Trophoblast cell (in vitro differentiated cells and primary cell): Measurements from ENCODE around the gene GIGYF2.

Experiments used
- DNase-seq, 2 donors: peaks; one replicate each; pipeline ENCODE4 v3.0.0-alpha.2; 2016
- H2AFZ ChIP-seq: 2 replicates; pipeline ENCODE4 v1.6.1; 2013; ENCODE audit warnings: low read length, moderate library complexity, mild to moderate bottlenecking; ENCODE audit not compliant: insufficient read depth, poor library complexity
- H2AK5ac ChIP-seq: 2 replicates; pipeline ENCODE4 v1.6.1; 2013; ENCODE audit warnings: mild to moderate bottlenecking, low read length
- H2BK120ac ChIP-seq: 2 replicates; pipeline ENCODE4 v1.6.1; 2013; ENCODE audit warnings: low read length, mild to moderate bottlenecking, moderate library complexity; ENCODE audit not compliant: insufficient read depth, poor library complexity
- H2BK12ac ChIP-seq: 2 replicates; pipeline ENCODE4 v1.6.1; 2013; ENCODE audit warnings: mild to moderate bottlenecking, low read length, moderate library complexity
- H2BK5ac ChIP-seq: 2 replicates; pipeline ENCODE4 v1.6.1; 2013; ENCODE audit warnings: low read length, low read depth, moderate library complexity, mild to moderate bottlenecking; ENCODE audit not compliant: poor library complexity
- H3K14ac ChIP-seq: 2 replicates; pipeline ENCODE4 v1.6.1; 2013; ENCODE audit warnings: mild to moderate bottlenecking, low read length
- H3K18ac ChIP-seq: 2 replicates; pipeline ENCODE4 v1.6.1; 2013; ENCODE audit warnings: mild to moderate bottlenecking, low read length
- H3K23ac ChIP-seq: 2 replicates; pipeline ENCODE4 v1.6.1; 2013; ENCODE audit warnings: low read length
- H3K27ac ChIP-seq: 2 replicates; pipeline ENCODE4 v1.5.1; 2013; ENCODE audit warnings: low read depth, mild to moderate bottlenecking, inconsistent platforms, low read length, moderate library complexity
- H3K27me3 ChIP-seq: 2 replicates; pipeline ENCODE4 v1.6.1; 2013; ENCODE audit warnings: inconsistent platforms, mild to moderate bottlenecking, low read length, moderate library complexity; ENCODE audit not compliant: insufficient read depth
- H3K36me3 ChIP-seq, 2 experiments: 1 replicate in 1 of 2; 2 replicates in 1 of 2; pipeline ENCODE4 v1.6.1; 2013; ENCODE audit warnings: low read length in 2 of 2, mild to moderate bottlenecking in 2 of 2, moderate library complexity in 1 of 2; ENCODE audit not compliant: insufficient read depth in 2 of 2, control insufficient read depth in 1 of 2
- H3K4ac ChIP-seq: 2 replicates; pipeline ENCODE4 v1.6.1; 2013; ENCODE audit warnings: low read depth, mild to moderate bottlenecking, low read length, moderate library complexity
- H3K4me1 ChIP-seq, 2 experiments: 1 replicate in 1 of 2; 2 replicates in 1 of 2; pipeline ENCODE4 v1.6.1; 2013; ENCODE audit warnings: low read length in 2 of 2, mild to moderate bottlenecking in 2 of 2, moderate library complexity in 1 of 2; ENCODE audit not compliant: insufficient read depth in 2 of 2, control insufficient read depth in 1 of 2
- H3K4me2 ChIP-seq: 2 replicates; pipeline ENCODE4 v1.6.1; 2013; ENCODE audit warnings: inconsistent platforms, mild to moderate bottlenecking, low read length, moderate library complexity
- H3K4me3 ChIP-seq: 2 replicates; pipeline ENCODE4 v1.5.1; 2013; ENCODE audit warnings: mild to moderate bottlenecking, low read depth, low read length, inconsistent platforms
- H3K79me1 ChIP-seq: one replicate; pipeline ENCODE4 v1.6.1; 2013; ENCODE audit warnings: low read length
- H3K79me2 ChIP-seq: 2 replicates; pipeline ENCODE4 v1.6.1; 2013; ENCODE audit warnings: low read length, mild to moderate bottlenecking; ENCODE audit not compliant: control insufficient read depth, insufficient read depth, poor library complexity
- H3K9ac ChIP-seq: 2 replicates; pipeline ENCODE4 v1.6.1; 2013; ENCODE audit warnings: mild to moderate bottlenecking, low read length
- H3K9me3 ChIP-seq: 2 replicates; pipeline ENCODE4 v1.6.1; 2013; ENCODE audit warnings: low read depth, mild to moderate bottlenecking, control low read depth, inconsistent platforms, low read length; ENCODE audit not compliant: insufficient read depth
- H4K12ac ChIP-seq: 2 replicates; pipeline ENCODE4 v1.6.1; 2013; ENCODE audit warnings: low read depth, mild to moderate bottlenecking, low read length, moderate library complexity
- H4K8ac ChIP-seq: 2 replicates; pipeline ENCODE4 v1.6.1; 2013; ENCODE audit warnings: low read depth, mild to moderate bottlenecking, low read length, moderate library complexity
- H4K91ac ChIP-seq: one replicate; pipeline ENCODE4 v1.6.1; 2013; ENCODE audit warnings: low read depth, mild to moderate bottlenecking, low read length, moderate library complexity
- WGBS: extraction: QIAGEN DNeasy Blood & Tissue Kit; methylation state at CpG from one replicate; pipeline ENCODE4 v1.1.7; 2013; ENCODE audit warnings: missing lambda C conversion rate; ENCODE audit not compliant: insufficient read length, insufficient coverage; ENCODE audit errors: extremely low coverage; 5-methylcytosine and 5-hydroxymethylcytosine counted together

Gene GIGYF2

DNA sequence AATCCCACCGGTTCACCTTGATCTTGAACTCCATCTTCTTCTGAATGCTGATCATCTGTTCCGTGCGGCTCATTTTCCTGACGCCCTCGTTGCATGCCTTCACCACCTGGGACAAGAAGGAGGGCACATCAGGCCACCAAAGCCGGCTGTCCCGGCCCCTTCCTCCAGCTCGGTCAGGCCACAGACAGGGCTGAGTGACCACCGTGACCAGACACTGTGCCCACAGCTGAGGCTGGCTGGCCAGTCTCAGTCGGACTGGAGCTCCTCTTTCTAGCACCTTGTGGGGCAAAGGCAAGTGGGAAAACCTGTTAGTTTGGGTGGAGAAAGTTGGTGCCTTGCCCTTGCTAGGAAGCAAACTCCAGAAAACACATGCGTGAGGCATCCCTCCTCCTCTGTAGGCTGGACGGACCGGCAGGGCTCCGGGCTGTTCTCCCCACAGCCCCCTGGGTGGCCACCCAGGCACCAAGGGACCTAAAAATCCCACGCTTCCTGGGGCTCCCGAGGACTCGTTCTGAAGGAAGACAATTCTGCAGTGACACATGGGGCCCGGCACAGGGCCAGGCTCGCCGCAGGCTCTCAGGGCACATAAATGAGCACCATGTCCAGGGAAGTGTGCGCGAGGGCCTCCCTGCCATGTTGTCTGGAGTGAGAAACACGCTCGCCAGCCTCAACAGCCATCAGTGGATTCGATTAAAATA is 188.3 kb downstream of the GIGYF2 start:
- Histone ChIP-seq H2BK5ac (no peak overlapping the region), H2BK12ac (no peak overlapping the region), H4K8ac (no peak overlapping the region), H4K12ac (no peak overlapping the region), H3K23ac (no peak overlapping the region), H2AK5ac (no peak overlapping the region), H3K18ac (no peak overlapping the region), H3K27me3 (no peaks in the 10 kb centered on the region), H3K14ac (no peak overlapping the region), H3K9me3 (peaks cover 8% of the 10 kb centered on the region), H2AFZ (no peak overlapping the region), H3K27ac (no peak overlapping the region), H3K79me1 (no peaks in the 10 kb centered on the region), H3K4me2 (no peak overlapping the region), H3K4ac (no peak overlapping the region), H4K91ac (no peak overlapping the region), H3K79me2 (no peaks in the 10 kb centered on the region), H3K4me3 (no peak overlapping the region), H3K9ac (no peak overlapping the region), H2BK120ac (no peak overlapping the region), H3K36me3 (no peaks in the 10 kb centered on the region), H3K4me1 (peaks cover 0 to 3% of the 10 kb centered on the region in 2 experiments)
- DNase-seq, result peak in 1 of 2 donors; percentile 60
- no CpG with 5 or more reads among the region's 25 CpGs for WGBS

DNA sequence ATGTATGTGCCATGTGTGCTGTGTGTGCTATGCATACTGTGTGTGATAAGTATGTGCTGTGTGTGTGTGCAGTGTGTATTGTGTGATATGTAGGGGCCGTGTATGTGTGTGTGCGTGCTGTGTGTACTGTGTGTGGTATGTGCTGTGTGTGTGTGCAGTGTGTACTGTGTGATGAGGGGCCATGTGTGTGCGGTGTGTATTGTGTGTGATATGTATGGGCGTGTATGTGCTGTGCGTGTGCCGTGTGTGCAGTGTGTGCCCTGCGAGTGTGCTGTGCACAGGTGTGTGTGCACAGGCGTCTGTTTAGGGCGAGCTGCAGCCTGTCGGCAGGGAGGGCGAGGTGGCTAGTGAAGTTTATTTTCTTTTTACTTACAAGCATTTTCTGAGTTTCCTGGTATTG is 189.0 kb downstream of the GIGYF2 start:
- Histone ChIP-seq H2AFZ (no peak overlapping the region), H3K18ac (no peak overlapping the region), H3K9me3 (peaks cover 8% of the 10 kb centered on the region), H3K23ac (peak overlapping the region; percentile 68), H3K4me2 (no peak overlapping the region), H2AK5ac (no peak overlapping the region), H4K12ac (no peak overlapping the region), H3K4ac (no peak overlapping the region), H3K14ac (no peak overlapping the region), H4K91ac (no peak overlapping the region), H2BK5ac (no peak overlapping the region), H3K79me2 (no peaks in the 10 kb centered on the region), H3K4me3 (peak overlapping the region; percentile 31), H2BK120ac (no peak overlapping the region), H2BK12ac (no peak overlapping the region), H3K27me3 (no peaks in the 10 kb centered on the region), H3K36me3 (no peaks in the 10 kb centered on the region), H3K79me1 (no peaks in the 10 kb centered on the region), H3K4me1 (peaks cover 7 to 8% of the 10 kb centered on the region in 2 experiments), H3K9ac (no peak overlapping the region), H3K27ac (no peak overlapping the region), H4K8ac (no peak overlapping the region)
- WGBS, result no CpG with 5 or more reads among the region's 11 CpGs
- DNase-seq, result no peak

DNA sequence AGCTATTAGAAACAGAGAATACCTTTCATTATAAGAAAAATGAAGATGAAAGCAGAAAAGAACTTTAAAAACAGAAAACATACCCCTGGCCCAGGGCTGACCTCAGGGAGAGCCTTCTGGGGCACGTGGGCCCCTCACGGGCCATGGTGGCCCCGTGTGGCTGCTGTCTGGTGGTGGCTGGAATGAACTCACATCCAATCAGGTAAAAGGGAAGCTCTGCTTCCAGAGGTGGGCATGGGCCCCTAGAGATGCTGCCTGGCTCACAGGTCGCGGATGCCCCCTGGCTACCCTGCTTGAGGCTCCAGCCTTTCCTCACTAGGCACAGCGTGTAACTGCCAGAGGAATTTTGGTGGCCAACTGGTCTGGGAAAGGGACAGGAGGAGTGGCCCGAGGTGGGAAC is 189.5 kb downstream of the GIGYF2 start:
- H3K4ac ChIP-seq, result no peak overlapping the region
- H3K27ac ChIP-seq, result no peak overlapping the region
- no peak overlapping the region for H2AK5ac ChIP-seq
- no peaks in the 10 kb centered on the region for H3K79me2 ChIP-seq
- no peak for DNase-seq
- H2BK5ac ChIP-seq, result no peak overlapping the region
- no peaks in the 10 kb centered on the region for H3K79me1 ChIP-seq
- H3K4me3 ChIP-seq, result no peak overlapping the region
- H3K36me3 ChIP-seq, result no peaks in the 10 kb centered on the region
- no peak overlapping the region for H3K18ac ChIP-seq
- H3K9ac ChIP-seq, result no peak overlapping the region
- H4K91ac ChIP-seq, result no peak overlapping the region
- H3K27me3 ChIP-seq, result no peaks in the 10 kb centered on the region
- H2AFZ ChIP-seq, result no peak overlapping the region
- WGBS, result no CpG with 5 or more reads among the region's 7 CpGs
- H3K9me3 ChIP-seq, result peaks cover 8% of the 10 kb centered on the region
- no peak overlapping the region for H3K23ac ChIP-seq
- H2BK120ac ChIP-seq, result no peak overlapping the region
- no peak overlapping the region for H4K8ac ChIP-seq
- no peak overlapping the region for H3K14ac ChIP-seq
- H3K4me2 ChIP-seq, result no peak overlapping the region
- no peak overlapping the region for H4K12ac ChIP-seq
- no peak overlapping the region for H2BK12ac ChIP-seq
- H3K4me1 ChIP-seq, result peaks cover 8% of the 10 kb centered on the region in 2 experiments

DNA sequence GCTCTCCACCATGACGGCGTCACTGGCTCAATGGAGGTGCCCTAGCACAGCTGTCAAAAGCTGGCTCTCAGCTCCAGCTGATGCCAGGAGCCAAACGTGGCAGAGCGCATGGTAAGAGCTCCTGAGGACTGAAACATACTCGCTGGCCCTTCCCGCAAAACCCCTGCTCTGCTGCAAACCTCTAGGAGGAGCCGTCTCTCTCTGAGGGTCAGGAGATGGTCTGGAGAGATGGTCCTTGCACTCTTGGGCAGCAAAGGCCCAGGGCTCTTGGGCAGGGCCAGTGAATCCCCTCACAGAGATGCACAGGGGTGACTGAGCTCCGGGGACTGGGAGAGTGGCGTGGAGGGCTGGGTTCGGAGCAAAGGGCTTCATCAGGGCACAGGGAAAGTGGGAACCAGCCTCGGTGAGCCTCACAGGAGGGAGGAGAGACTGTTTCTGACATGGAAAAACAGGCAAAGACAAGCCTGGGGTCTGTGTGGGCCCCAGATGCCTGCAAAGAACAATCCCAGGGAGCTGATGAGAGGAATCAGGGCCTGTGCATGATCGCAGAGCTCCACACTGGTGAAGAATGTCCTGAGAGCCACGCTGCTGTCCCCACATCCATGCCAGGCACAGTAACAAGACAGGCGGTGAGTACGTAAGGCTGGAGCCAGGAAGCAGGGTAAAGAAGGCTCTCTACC is 190.2 kb downstream of the GIGYF2 start:
- Histone ChIP-seq H3K79me2 (no peaks in the 10 kb centered on the region), H2AK5ac (no peak overlapping the region), H3K23ac (no peak overlapping the region), H2BK12ac (no peak overlapping the region), H3K36me3 (no peaks in the 10 kb centered on the region), H4K8ac (no peak overlapping the region), H4K91ac (no peak overlapping the region), H2BK5ac (no peak overlapping the region), H2AFZ (no peak overlapping the region), H3K9ac (no peak overlapping the region), H3K79me1 (no peaks in the 10 kb centered on the region), H3K18ac (no peak overlapping the region), H3K14ac (no peak overlapping the region), H3K9me3 (peaks cover 8% of the 10 kb centered on the region), H3K27ac (no peak overlapping the region), H3K4me1 (peaks cover 8% of the 10 kb centered on the region in 2 experiments), H4K12ac (no peak overlapping the region), H2BK120ac (no peak overlapping the region), H3K4me2 (no peak overlapping the region), H3K27me3 (no peaks in the 10 kb centered on the region), H3K4me3 (no peak overlapping the region), H3K4ac (no peak overlapping the region)
- DNase-seq, result no peak
- no CpG with 5 or more reads among the region's 15 CpGs for WGBS
